OCI-LY1 (cell line): ENCODE data around the gene NEUROD1.

Experiments used
- EZH2 ChIP-seq: fragments of 200-600 bp; sonication (generic), shearing (Covaris generic); IDR thresholded peaks from 2 replicates; pipeline ENCODE4 v1.8.0; 2017; ENCODE audit warnings: borderline replicate concordance, mixed run types, mild to moderate bottlenecking, antibody characterized with exemption, low read length, moderate library complexity, mixed read lengths
- TF ChIP-seq, protein P1 (sequence below): fragments of 200-600 bp; sonication (generic), shearing (Covaris generic); IDR thresholded peaks from 2 replicates; pipeline ENCODE4 v1.5.1; 2017; ENCODE audit warnings: mild to moderate bottlenecking, antibody characterized with exemption, low read length, moderate library complexity, mixed read lengths

GRCh38 chr2:181643151-181643550, 37.2 kb downstream of the NEUROD1 start:
- TF ChIP-seq, protein P1, sequence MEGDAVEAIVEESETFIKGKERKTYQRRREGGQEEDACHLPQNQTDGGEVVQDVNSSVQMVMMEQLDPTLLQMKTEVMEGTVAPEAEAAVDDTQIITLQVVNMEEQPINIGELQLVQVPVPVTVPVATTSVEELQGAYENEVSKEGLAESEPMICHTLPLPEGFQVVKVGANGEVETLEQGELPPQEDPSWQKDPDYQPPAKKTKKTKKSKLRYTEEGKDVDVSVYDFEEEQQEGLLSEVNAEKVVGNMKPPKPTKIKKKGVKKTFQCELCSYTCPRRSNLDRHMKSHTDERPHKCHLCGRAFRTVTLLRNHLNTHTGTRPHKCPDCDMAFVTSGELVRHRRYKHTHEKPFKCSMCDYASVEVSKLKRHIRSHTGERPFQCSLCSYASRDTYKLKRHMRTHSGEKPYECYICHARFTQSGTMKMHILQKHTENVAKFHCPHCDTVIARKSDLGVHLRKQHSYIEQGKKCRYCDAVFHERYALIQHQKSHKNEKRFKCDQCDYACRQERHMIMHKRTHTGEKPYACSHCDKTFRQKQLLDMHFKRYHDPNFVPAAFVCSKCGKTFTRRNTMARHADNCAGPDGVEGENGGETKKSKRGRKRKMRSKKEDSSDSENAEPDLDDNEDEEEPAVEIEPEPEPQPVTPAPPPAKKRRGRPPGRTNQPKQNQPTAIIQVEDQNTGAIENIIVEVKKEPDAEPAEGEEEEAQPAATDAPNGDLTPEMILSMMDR = no peak
- TF ChIP-seq EZH2 = no peak
